PFSK-1 (cell line): ENCODE measurements around the gene CA11.

Experiments
- FOXP2 ChIP-seq: optimal IDR thresholded peaks from 2 replicates; pipeline ENCODE3; 2011; ENCODE audit warnings: borderline replicate concordance, control low read depth, inconsistent platforms; ENCODE audit not compliant: insufficient read depth; ENCODE audit errors: extremely low read length, extremely low read depth
- POLR2AphosphoS5 ChIP-seq: IDR thresholded peaks from 2 replicates; pipeline ENCODE4 v1.6.1; 2012; ENCODE audit warnings: low read depth, mild to moderate bottlenecking, control low read depth, low read length, moderate library complexity
- SIN3A ChIP-seq: IDR thresholded peaks from 2 replicates; pipeline ENCODE4 v1.6.1; 2012; ENCODE audit warnings: mild to moderate bottlenecking, low read length, moderate library complexity, borderline replicate concordance; ENCODE audit not compliant: insufficient read depth
- TAF1 ChIP-seq: IDR thresholded peaks from 2 replicates; pipeline ENCODE4 v1.6.1; 2012; ENCODE audit warnings: low read length, control low read depth, borderline replicate concordance; ENCODE audit not compliant: insufficient read depth
- TF ChIP-seq, protein P1 (sequence below), 2 experiments: IDR thresholded peaks; 2 replicates each; pipeline versions ENCODE4 v1.6.1 to v1.8.0; 2011 to 2012; ENCODE audit warnings: low read depth in 2 of 2, low read length in 2 of 2, control low read depth in 1 of 2, inconsistent platforms in 1 of 2, mild to moderate bottlenecking in 1 of 2, moderate library complexity in 1 of 2; ENCODE audit not compliant: insufficient read depth in 1 of 2

CA11 gene

DNA sequence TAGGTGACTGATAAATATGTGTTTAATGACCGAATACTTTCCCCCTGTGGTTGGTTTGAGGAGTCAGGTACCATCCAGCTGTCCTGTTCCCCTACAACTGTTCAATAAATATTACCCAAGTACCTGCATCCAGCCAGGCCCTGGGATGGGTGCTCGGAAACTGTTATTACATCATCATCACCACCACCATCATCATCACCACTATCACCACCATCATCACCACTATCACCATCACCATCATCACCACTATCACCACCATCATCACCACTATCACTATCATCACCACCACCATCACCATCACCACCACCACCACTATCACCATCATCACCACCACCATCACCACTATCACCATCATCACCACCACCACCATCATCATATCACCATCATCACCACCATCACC is 22.8 kb upstream of the CA11 start:
- TF ChIP-seq TAF1 = no peak
- TF ChIP-seq POLR2AphosphoS5 = no peak
- no peak for TF ChIP-seq FOXP2
- no peak for TF ChIP-seq SIN3A
- TF ChIP-seq, protein P1, sequence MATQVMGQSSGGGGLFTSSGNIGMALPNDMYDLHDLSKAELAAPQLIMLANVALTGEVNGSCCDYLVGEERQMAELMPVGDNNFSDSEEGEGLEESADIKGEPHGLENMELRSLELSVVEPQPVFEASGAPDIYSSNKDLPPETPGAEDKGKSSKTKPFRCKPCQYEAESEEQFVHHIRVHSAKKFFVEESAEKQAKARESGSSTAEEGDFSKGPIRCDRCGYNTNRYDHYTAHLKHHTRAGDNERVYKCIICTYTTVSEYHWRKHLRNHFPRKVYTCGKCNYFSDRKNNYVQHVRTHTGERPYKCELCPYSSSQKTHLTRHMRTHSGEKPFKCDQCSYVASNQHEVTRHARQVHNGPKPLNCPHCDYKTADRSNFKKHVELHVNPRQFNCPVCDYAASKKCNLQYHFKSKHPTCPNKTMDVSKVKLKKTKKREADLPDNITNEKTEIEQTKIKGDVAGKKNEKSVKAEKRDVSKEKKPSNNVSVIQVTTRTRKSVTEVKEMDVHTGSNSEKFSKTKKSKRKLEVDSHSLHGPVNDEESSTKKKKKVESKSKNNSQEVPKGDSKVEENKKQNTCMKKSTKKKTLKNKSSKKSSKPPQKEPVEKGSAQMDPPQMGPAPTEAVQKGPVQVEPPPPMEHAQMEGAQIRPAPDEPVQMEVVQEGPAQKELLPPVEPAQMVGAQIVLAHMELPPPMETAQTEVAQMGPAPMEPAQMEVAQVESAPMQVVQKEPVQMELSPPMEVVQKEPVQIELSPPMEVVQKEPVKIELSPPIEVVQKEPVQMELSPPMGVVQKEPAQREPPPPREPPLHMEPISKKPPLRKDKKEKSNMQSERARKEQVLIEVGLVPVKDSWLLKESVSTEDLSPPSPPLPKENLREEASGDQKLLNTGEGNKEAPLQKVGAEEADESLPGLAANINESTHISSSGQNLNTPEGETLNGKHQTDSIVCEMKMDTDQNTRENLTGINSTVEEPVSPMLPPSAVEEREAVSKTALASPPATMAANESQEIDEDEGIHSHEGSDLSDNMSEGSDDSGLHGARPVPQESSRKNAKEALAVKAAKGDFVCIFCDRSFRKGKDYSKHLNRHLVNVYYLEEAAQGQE (IDR thresholded peaks at IDR 0.05; ENCODE audit: insufficient read depth in 1 of 2, low read depth in 2 of 2, low read length in 2 of 2) = no peak

DNA sequence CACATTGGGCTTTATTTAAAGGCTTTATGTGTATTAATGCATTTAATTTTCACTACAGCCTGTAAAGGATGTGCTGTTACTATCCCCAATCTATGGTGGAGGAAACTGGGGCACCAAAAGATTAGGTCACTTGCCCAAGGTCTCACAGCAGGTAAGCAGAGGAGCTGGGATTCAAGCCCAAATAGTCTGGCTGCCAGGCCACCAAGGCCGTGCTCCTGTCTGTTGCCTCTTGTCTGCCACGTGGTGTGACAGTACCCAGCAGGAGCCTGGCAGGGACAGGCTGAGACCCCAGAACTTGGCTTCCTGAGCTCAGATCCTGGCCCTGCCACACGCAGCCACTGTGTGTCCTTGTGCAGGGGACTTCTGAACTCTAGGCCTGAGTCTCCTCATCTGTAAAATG is 22.3 kb upstream of the CA11 start:
- TF ChIP-seq POLR2AphosphoS5 = no peak
- TF ChIP-seq TAF1 = no peak
- no peak for TF ChIP-seq SIN3A
- TF ChIP-seq FOXP2 = no peak
- TF ChIP-seq, protein P1 (IDR thresholded peaks at IDR 0.05; ENCODE audit: insufficient read depth in 1 of 2, low read depth in 2 of 2, low read length in 2 of 2) = no peak

- TF ChIP-seq, protein P1 (IDR thresholded peaks at IDR 0.05; ENCODE audit: insufficient read depth in 1 of 2, low read depth in 2 of 2, low read length in 2 of 2) = no peak
- no peak for TF ChIP-seq SIN3A
- TF ChIP-seq FOXP2 = no peak
- no peak for TF ChIP-seq POLR2AphosphoS5
- no peak for TF ChIP-seq TAF1
Observed at GRCh38 chr19:48665786-48666185, 19.8 kb upstream of the CA11 start.

- TF ChIP-seq TAF1 (no peak), POLR2AphosphoS5 (no peak), FOXP2 (no peak), SIN3A (no peak)
- TF ChIP-seq, protein P1 (IDR thresholded peaks at IDR 0.05; ENCODE audit: insufficient read depth in 1 of 2, low read depth in 2 of 2, low read length in 2 of 2) = no peak
Observed at GRCh38 chr19:48664476-48664875, 18.5 kb upstream of the CA11 start.

- TF ChIP-seq FOXP2 (no peak), SIN3A (no peak), TAF1 (no peak), POLR2AphosphoS5 (no peak)
- TF ChIP-seq, protein P1 (IDR thresholded peaks at IDR 0.05; ENCODE audit: insufficient read depth in 1 of 2, low read depth in 2 of 2, low read length in 2 of 2) = no peak
Observed at GRCh38 chr19:48663667-48664066, 17.7 kb upstream of the CA11 start.
